Central memory CD8-positive, alpha-beta T cell (primary cell): ENCODE results near the gene TNRC6C.

Experiments used
- ATAC-seq: fragments of 150-1000 bp; cut with Tn5 transposase; replicated peaks from 2 replicates; pipeline ENCODE4 v1.10.0; 2022; ENCODE audit warnings: mild to moderate bottlenecking, moderate FRiP score, moderate number of reproducible peaks; ENCODE audit not compliant: poor library complexity, severe bottlenecking; ENCODE audit errors: extremely low read depth
- DNase-seq, 2 donors: peaks; one replicate each; pipeline ENCODE4 v3.0.0; 2021; ENCODE audit warnings: low spot score in 2 of 2
- H3K27ac Mint-ChIP-seq: one replicate; pipeline ENCODE4 v1.8.0; 2022; ENCODE audit warnings: low read depth, mild to moderate bottlenecking, moderate library complexity, mixed read lengths
- H3K27me3 Mint-ChIP-seq: one replicate; pipeline ENCODE4 v1.8.0; 2022; ENCODE audit warnings: mixed read lengths
- H3K36me3 Mint-ChIP-seq: one replicate; pipeline ENCODE4 v1.8.0; 2022; ENCODE audit warnings: mild to moderate bottlenecking, moderate library complexity, mixed read lengths; ENCODE audit not compliant: insufficient read depth
- H3K4me1 Mint-ChIP-seq: one replicate; pipeline ENCODE4 v1.8.0; 2022; ENCODE audit warnings: mixed read lengths
- H3K4me3 Mint-ChIP-seq: one replicate; pipeline ENCODE4 v1.8.0; 2022; ENCODE audit warnings: mild to moderate bottlenecking, moderate library complexity, mixed read lengths
- H3K9me3 Mint-ChIP-seq: one replicate; pipeline ENCODE4 v1.8.0; 2022; ENCODE audit warnings: mixed read lengths

Gene TNRC6C

DNA sequence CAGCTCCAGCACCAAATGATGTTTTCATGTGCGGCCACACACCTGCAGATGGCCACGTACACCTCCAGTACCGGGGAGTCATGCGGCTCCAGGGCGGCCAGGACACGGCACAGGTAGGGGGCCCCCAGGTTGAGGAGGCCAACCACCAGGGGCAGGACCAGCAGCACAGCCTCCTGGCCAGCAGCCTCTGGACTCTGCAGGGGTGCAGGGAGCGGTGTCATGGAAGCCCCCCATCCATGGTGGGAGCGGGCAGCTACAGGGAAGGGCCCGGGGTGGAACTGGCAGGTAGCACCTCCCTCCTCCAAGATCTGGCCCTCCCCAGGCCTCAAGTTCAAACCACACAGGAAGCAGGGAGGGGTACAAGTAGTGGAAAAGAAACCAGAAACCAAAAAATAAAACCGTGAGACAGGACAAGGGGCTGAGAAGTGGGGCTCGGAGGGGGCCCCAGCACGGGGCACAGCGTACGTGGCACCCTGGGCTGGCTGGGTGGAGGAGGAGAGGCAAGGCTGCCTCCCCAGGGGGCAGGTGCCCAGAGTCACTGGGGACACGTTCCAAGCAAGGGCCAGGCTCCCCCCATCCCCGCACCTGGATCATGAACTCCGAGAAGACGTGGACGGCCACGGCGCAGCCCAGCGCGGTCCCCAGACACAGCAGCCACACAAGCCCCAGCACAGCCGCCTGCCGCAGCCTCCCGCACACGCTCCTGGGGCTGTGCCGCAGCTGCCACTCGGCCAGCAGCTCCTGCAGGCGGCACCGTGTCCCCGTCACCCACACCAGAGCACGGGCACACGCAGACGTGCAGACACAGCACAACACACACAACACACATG is 162.7 kb downstream of the TNRC6C start:
- H3K9me3 Mint-ChIP-seq = no peaks in the 10 kb centered on the region
- peak overlapping the region; percentile 100 for H3K4me3 Mint-ChIP-seq
- H3K27me3 Mint-ChIP-seq = no peaks in the 10 kb centered on the region
- ATAC-seq (peak; percentile 69), DNase-seq (peak in 1 of 2 donors; percentile 37)
- peaks cover 87% of the 10 kb centered on the region for H3K36me3 Mint-ChIP-seq
- peak overlapping the region; percentile 84 for H3K27ac Mint-ChIP-seq
- H3K4me1 Mint-ChIP-seq = peaks cover 52% of the 10 kb centered on the region

DNA sequence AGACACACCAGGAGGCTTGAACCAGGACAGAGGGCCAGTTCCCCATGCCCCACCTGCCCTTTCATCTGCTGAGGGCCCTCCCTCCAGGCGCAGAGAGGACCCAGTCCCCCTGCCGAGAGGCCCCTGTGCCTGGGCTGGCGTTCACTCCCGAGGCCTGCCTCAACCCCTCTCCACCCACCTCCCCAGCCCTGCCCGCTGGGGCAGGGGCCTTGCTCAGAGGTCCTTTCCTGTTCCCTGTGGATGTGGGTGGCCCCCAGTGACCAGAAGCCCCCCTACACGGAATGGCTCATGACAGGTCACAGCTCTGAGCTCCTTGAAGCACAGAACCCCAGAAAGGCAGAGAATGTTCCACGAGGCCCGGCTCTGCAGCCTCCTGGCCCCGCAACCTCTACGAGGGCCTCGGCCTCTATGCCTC is 163.3 kb downstream of the TNRC6C start:
- Mint-ChIP-seq H3K36me3 (peaks cover 90% of the 10 kb centered on the region), H3K4me3 (peak overlapping the region; percentile 100), H3K27me3 (no peaks in the 10 kb centered on the region), H3K27ac (peak overlapping the region; percentile 84), H3K4me1 (peaks cover 56% of the 10 kb centered on the region), H3K9me3 (no peaks in the 10 kb centered on the region)
- DNase-seq = no peak
- ATAC-seq = no peak

DNA sequence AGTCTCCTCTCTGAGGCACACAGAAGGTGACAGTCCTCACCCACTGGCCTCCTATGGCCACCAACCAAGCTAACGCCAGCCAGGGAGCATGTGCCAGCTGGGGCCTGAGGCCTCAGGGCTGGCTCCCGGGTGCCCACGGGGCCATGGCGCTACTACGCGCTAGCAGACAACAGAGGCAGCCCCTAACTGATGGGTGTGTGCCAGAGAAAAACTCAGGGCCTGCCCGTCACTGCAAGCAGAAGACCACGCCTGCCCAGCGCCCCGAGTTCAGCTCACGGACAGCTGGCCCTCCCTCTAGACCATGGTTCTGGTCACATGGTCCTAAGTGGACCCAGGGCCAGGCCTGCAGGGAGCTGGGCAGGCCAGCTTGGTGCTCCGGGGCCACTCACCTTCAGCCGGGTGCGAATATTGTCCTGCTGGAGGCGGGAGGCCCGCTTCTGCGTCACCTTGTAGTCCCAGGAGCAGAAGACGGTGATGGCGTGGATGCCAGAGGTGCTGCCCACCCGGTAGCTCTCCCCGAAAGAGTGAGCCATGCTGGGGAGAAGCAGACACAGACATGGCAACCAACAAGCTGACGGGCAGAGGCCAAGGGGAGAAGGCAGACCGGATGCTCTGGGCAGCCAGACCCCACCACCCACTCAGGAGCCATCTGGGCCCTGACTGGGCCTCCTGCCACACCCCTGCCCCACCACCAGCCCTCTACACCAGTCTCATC is 163.9 kb downstream of the TNRC6C start:
- ATAC-seq = no peak
- Mint-ChIP-seq H3K27me3 (no peaks in the 10 kb centered on the region), H3K36me3 (peaks cover 89% of the 10 kb centered on the region)

DNA sequence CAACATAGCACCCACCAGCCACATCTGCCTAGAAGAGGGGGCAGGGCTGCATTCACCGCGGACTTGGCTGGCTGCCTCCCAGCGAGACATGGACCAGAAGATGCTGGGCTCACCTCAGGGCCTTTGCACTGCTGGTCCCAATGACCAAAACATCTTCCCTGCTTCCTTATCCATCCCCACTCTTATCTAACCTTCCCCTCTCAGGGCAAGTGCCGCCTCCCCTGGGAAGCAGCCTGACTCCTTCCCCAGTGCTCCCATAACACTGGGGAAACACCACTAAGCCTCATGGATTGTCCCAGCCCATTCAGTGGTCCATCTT is 164.4 kb downstream of the TNRC6C start:
- no peaks in the 10 kb centered on the region for H3K9me3 Mint-ChIP-seq
- peaks cover 88% of the 10 kb centered on the region for H3K36me3 Mint-ChIP-seq
- no peak for ATAC-seq
- H3K27ac Mint-ChIP-seq = peak overlapping the region; percentile 84
- H3K27me3 Mint-ChIP-seq = no peaks in the 10 kb centered on the region
- no peak for DNase-seq
- peak overlapping the region; percentile 100 for H3K4me3 Mint-ChIP-seq
- H3K4me1 Mint-ChIP-seq = peaks cover 52% of the 10 kb centered on the region

More for the DNA sequence above, 163.9 kb downstream of the TNRC6C start:
- peaks cover 52% of the 10 kb centered on the region for H3K4me1 Mint-ChIP-seq
- peak overlapping the region; percentile 100 for H3K4me3 Mint-ChIP-seq
- DNase-seq = no peak
- no peaks in the 10 kb centered on the region for H3K9me3 Mint-ChIP-seq
- H3K27ac Mint-ChIP-seq = peak overlapping the region; percentile 84

DNA sequence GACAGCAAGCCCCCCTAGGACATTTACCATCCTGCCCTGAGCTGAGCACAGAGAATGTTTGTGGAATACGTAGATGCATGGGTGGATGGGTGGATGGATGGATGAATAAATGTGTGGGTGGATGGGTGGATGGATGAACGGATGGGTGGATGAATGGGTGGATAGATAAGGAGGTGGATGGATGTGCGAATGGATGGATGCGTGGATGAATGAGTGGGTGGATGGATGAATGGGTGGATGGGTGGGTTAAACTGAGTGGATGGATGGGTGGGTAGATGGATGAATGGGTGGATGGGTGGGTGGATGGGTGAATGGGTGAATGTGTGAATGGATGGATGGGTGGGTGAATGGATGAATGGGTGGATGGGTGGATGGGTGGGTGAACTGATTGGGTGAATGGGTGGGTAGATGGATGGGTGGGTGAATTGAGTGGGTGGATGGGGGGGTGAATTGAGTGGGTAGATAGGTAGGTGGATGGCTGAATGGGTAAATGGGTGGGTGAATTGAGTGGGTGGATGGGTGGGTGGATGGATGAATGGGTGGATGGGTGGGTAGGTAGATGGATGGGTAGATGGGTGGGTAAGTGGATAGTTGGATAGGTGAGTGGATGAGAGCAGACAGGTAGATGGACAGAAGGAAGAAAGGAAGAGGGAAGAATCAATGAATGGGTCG is 164.9 kb downstream of the TNRC6C start:
- Mint-ChIP-seq H3K4me3 (peak overlapping the region; percentile 100), H3K27ac (peak overlapping the region; percentile 84), H3K27me3 (no peaks in the 10 kb centered on the region), H3K4me1 (peaks cover 52% of the 10 kb centered on the region), H3K36me3 (peaks cover 85% of the 10 kb centered on the region), H3K9me3 (no peaks in the 10 kb centered on the region)
- no peak for ATAC-seq
- DNase-seq = no peak

DNA sequence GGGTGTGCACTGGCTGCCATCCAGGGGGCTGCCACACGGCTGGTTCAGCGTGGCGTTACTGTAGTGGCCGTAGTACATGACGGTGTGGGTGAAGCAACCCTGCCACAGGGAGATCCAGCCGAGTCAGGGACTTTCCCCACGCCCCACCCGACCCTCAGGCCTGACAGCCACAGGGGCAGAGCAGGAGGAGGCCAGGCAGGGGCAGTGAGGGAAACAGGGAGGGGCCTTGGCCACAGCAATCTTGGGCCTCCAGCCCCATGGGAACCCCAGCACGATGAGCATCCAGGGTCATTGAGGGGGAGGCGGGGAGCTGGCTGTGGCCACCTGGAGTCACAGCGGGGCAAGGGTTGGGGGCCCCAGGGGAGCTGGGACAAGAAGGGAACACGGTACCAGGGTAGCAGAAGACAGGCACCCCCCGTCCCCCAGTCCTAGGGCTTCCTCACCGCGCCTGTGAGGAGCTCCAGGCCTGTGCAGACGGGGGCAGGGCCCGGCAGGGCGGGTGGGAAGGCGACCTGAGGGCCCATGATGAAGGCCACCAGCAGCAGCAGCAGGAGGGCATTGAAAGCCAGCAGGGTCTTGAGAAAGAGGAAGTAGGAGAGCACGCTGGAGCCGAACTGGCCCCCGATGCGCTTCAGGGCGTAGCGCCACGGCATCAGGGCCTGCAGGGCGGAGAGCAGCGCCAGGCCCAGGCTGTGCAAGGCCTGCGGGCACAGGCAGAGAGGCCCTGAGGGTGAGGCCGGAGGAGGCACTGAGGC is 165.8 kb downstream of the TNRC6C start:
- Mint-ChIP-seq H3K9me3 (no peaks in the 10 kb centered on the region), H3K36me3 (peaks cover 84% of the 10 kb centered on the region), H3K27ac (peak overlapping the region; percentile 84)

DNA sequence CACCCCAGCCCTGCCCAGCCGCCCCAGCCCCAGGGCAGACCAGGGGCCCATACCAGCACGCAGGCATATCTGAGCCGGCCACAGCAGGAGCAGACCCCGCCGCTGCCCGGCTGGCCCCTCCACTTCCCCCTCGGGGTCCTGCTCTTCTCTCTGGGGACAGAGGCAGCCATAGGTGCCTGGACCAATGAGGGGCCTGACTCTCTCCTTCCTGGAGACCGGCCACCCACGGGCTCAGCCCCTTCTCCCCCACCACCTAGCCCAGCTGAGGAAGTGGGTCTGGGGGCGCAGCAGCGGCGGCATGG is 166.3 kb downstream of the TNRC6C start:
- peak overlapping the region; percentile 100 for H3K4me3 Mint-ChIP-seq
- DNase-seq = no peak
- H3K27me3 Mint-ChIP-seq = no peaks in the 10 kb centered on the region
- no peaks in the 10 kb centered on the region for H3K9me3 Mint-ChIP-seq
- peak overlapping the region; percentile 84 for H3K27ac Mint-ChIP-seq
- H3K4me1 Mint-ChIP-seq = peaks cover 63% of the 10 kb centered on the region
- peaks cover 85% of the 10 kb centered on the region for H3K36me3 Mint-ChIP-seq
- ATAC-seq = no peak

More for the DNA sequence above, 165.8 kb downstream of the TNRC6C start:
- no peaks in the 10 kb centered on the region for H3K27me3 Mint-ChIP-seq
- H3K4me1 Mint-ChIP-seq = peaks cover 58% of the 10 kb centered on the region
- ATAC-seq (no peak), DNase-seq (no peak)
- peak overlapping the region; percentile 100 for H3K4me3 Mint-ChIP-seq

DNA sequence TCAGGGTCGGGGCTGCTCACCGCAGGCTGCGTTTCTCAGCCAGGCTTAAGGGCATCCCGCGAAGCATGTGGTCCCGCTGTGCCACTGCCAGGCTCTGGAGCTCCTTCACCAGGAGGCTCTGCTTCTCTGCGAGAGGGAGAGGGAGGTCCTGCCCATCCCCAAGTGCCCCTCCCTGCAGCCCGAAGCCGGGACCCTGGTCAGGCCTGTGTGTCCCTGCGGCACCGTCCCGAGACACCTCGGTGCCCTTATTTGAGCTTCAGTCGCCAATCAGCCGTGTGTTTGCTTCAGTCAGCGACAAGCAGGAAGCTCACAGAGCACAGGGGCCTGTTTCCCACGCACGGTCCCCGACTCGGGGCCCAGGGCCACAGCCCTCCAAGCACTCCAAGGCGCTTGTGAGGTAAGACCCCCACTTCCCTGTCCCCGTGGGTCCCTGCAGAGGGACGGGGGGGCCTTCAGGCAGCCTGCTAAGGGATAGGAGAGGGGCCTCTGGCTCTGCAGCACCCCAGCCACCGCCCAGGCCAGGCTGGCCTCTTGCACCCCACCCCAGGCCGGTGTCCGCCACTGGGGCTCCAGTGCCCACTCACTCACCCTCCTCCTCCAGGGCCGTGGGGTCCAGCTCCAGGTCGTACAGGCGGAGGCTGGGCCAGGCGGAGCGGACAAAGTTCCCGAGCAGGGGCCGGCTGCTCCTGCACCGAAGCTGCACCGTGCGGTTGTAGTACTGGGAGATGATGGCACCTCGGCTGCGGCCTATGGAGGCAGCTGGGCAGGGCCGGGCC is 166.8 kb downstream of the TNRC6C start:
- Mint-ChIP-seq H3K27me3 (no peaks in the 10 kb centered on the region), H3K36me3 (peaks cover 80% of the 10 kb centered on the region), H3K9me3 (no peaks in the 10 kb centered on the region), H3K4me1 (peaks cover 67% of the 10 kb centered on the region), H3K4me3 (peak overlapping the region; percentile 100), H3K27ac (peak overlapping the region; percentile 84)
- DNase-seq (no peak), ATAC-seq (no peak)

DNA sequence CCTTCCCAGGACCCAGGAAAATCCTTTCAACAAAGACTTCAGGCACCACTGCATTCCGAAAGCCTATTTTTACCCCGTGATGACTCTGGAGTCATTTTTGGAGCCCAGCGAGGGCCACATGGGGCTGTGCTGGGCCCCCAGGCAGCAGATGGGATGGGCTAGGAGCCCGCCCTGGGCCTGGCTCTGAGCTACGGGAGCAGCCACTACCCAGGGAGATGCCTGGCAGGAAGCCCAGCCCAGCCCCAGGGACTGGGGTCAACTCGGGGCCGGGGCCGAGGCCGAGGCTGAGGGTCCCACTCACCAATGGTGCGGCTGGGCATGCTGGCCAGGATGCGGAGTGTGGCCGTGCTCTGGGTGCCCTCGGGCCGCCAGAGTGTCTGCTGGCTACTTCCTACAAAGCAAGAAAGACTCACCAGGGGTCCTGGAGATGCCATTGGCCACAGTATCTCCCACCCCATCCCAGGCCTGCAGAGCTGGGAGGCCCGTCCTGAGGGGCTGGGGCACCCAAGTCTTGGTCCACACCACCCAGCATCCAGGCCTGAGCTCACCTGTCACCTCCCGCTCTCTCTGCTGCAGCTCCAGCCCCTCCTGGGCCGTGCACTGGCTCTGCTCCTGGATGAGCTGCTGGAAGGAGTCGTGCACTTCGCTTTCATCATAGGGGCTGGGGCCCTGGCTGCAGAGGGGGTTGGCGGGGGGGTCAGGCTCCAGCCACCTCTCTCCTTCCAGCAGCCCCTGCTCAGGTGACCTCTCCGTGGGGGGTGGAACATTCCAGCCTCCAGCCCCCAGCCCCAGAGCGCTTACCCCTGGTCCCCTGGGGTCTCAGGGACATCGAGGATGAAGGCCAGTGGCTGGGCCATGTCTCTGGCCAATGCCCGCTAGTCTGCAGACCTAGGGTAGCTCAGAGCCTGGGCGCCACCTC is 167.7 kb downstream of the TNRC6C start:
- Mint-ChIP-seq H3K27me3 (no peaks in the 10 kb centered on the region), H3K36me3 (peaks cover 80% of the 10 kb centered on the region), H3K4me3 (peak overlapping the region; percentile 100), H3K27ac (peak overlapping the region; percentile 76), H3K9me3 (no peaks in the 10 kb centered on the region), H3K4me1 (peaks cover 64% of the 10 kb centered on the region)
- ATAC-seq (no peak), DNase-seq (no peak)

DNA sequence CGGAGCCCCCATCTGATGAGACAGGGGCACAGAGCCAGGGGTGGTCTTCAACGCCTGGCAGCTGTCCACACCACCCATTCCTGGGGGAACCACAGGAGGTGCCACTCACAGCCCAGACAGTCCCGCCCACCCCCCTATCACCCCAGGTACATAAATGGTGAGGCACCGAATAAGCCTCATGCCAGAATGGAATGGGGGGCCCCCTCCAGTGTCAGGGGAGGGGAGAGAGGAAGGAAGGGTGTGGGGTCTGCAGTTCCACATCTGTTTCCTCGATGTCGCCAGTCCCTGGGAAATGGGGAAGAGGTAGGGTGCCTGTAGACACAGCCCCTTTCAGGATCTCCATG is 168.4 kb downstream of the TNRC6C start:
- Mint-ChIP-seq H3K4me1 (peaks cover 58% of the 10 kb centered on the region), H3K27ac (peak overlapping the region; percentile 76), H3K36me3 (peaks cover 77% of the 10 kb centered on the region)

DNA sequence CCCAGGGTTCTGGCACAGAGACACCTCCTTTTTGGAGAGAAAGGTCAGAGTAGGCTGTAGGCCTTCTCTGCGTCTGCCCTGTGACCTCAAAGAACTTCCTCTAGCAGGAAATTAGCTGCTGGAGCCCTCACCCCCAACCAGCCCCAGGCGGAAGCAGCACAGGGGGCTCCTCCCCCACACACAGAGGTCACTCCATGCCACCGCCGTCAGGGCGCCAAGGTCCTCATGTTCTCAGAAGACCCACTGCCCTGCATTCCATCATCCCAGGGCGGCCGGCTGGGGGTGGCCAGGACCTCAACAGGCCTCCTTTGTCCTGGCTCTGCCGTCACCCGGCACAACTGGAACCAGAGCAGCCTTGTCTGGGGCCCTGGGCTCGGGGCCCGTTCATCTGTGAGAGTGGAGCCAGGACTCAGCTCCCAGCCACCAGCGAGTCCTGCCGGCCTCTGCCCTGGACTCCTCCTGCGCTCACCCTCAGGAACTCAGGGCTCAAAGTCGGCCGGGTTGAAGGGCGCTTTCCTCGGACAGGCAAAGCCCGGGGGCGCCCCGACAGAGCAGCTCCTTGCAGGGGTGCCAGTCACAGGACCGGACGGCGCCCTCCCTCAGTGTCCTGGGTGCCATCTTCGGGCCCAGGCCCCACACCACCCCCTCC is 168.9 kb downstream of the TNRC6C start:
- Mint-ChIP-seq H3K4me1 (peaks cover 55% of the 10 kb centered on the region), H3K36me3 (peaks cover 76% of the 10 kb centered on the region), H3K27ac (peak overlapping the region; percentile 76), H3K9me3 (no peaks in the 10 kb centered on the region), H3K4me3 (peak overlapping the region; percentile 100), H3K27me3 (no peaks in the 10 kb centered on the region)
- peak in 1 of 2 donors; percentile 46 for DNase-seq
- peak; percentile 24 for ATAC-seq

More for the DNA sequence above, 168.4 kb downstream of the TNRC6C start:
- no peaks in the 10 kb centered on the region for H3K27me3 Mint-ChIP-seq
- no peak for ATAC-seq
- H3K9me3 Mint-ChIP-seq = no peaks in the 10 kb centered on the region
- peak overlapping the region; percentile 100 for H3K4me3 Mint-ChIP-seq
- no peak for DNase-seq
